NCI-H510A (cell line): ENCODE data around the gene MYLIP.
A peak's percentile ranks its signal among the peaks of the same experiment; 100 is the strongest.

ENCODE experiments used
- DNase-seq: peaks from one replicate; lab custom pipeline; 2025; lab: John Stamatoyannopoulos, UW

MYLIP gene

DNA sequence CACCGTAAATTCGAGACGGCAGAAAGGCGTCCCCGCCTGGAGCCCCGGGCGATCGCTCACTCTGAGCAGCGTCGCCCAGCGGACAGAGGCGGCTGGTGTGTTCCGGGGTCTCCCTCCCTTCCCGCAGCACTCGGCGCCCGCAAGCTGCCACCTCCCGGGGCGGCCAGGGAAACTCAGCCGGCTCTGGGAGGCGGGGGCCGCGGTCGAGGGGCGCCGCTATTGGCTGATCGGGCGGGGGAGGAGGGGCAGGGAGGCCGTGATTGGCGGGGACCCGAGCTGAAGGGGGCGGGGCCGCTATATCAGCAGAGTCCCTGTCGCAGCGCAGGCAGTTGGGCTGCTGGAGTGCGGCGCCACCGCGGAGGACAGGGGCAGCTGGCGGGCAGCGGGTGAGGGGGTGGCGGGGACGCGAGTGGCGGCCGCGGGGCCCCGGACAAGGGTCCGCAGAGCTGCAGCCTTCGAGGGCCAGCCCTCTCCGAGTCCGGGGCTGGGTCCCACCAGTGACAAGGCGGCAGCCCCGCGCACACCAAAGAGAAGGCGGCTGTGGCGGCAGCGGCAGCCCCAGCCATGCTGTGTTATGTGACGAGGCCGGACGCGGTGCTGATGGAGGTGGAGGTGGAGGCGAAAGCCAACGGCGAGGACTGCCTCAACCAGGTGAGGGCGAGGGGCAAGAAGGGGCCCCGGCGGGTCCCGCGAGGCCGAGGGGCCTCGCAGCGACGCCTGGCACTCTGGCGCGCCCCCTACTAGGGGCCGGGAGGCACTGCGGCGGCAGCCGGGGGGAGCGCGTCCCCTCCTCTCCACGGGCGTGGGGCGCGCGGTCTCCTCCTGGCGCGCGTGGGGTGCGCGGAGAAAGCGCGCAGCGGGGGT, at the start of gene MYLIP:
Gene MYLIP (plus strand): TSS at position 328 of the 864 bp plus-strand sequence. CDS start 237 bp downstream, at position 565.
- peak; percentile 89 for DNase-seq

DNA sequence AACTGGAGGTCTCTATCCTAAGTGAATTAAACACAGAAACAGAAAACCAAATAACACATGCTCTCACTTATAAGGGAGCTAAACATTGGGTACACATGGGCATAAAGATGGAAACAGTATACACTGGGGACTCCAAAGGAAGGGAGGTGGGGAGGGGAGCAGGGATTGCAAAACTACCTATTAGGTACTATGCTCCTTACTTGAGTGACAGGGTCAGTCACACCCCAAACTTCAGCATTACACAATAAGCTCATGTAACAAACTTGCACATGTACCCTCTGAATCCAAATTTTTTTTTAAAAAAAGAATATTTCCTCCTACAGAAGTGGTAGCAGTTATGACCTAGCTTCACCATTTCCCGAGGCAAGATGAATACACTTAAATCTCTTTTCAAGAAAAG, 49.5 kb upstream of the MYLIP start:
- DNase-seq: no peak

DNA sequence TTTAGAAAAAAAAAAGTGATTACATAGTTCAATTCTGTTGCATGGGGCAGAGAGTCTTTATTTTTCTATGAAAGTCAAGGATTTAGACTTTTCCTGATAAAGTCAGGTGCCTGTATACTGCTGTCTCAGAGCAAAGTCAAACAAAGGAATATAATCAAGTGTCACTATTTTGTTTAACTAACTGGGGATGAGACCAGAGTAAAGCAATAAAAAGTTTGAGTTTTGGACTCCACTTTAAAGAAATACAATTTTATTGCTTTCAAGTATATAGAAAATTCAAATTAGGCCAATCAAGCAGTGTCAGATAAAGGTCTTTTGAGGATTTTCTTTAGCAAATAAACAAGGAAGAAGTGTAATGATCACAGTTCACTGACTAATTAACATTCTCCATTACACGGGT, 48.7 kb upstream of the MYLIP start:
- DNase-seq: no peak

DNA sequence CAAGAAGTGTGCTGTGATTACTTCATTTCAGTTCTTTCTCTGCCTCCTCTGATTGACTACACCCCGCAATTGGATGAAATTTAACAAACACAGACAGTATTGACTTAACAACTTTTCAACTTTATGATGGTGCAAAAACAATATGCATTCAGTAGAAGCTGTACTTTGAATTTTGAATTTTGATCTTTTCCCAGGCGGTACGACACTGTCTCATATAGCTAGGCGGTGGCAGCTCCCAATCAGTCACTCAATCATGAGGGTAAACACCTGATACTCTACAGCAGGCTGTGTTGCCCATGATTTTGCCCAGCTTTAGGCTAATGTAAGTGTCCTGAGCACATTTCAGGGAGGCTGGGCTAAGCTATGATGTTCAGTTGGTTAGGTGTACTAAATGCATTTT, 47.6 kb upstream of the MYLIP start:
- DNase-seq: no peak

DNA sequence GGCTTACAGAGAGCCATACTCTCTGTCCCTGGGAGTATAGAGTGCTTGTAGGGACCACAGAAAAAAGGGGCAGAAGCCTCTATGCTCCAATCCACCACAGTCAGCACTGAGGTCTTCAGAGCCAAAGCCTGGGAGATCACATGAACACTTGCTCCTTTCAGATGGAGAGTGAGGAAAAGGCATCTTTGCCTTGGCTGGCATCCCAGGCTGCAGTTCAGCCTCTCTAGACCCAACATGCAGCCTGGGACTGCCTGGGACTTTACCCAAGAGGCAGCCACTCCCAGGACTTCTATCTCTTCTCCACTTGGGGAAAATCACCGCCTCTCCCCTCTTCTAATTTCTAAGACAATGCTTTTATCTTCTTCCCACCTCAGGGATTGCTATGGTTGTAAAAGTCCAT, 46.5 kb upstream of the MYLIP start:
- no peak for DNase-seq

DNA sequence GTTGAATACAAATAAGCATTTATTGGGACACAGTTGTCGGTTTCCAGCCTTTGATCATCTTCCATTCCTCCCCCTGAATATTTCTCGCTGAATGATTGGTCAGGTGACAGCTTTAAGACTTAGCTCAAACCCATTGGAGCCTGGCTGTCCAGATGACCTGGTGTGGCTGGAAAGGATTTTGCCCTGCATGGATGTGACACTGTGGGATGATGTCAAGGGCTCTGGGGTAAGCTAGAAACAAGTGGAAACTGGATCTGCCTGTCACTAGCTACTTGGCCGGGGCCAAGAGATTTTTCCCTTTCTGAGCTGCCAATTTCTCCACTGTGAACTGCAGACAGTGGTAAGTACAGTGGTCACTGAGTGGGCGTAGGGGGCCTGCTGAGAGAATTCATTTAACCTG, 41.9 kb upstream of the MYLIP start:
- DNase-seq: no peak

DNA sequence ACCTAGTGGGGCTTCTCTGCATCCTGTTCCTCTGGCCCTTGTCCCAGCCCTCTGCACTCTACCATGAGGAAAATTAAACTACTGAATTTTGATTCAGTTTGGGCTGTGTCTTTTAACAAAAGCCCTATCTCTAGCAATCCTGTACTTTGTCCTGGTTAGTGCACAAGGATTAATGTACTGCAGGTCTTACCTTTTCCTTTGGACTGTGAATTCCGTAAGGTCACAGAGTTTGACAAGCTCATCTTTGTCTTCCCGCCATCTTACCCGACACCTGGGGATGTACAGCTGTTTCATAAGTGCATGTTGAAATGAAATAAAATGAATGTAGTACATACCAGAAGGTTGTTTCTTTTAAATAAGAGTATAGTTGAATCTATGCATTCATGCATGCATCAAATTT, 41.5 kb upstream of the MYLIP start:
- no peak for DNase-seq

DNA sequence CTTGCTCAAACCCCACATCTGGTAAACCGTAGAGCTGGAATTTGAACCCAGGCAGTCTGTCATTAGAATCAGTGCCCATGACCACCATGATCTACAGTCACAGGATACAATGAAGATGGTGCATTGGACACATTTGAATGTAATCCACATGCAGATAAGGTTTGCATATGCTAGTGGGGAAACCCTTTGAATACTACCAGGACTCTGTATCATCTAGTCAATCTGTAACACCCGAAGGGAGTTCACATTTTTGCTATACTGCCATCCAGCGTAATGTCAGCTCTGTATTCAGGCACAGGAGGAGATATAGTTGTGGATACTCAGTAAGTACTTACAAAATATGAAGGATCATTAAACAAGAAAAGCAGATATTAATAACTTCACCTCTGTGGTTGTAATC, 40.5 kb upstream of the MYLIP start:
- DNase-seq: no peak

DNA sequence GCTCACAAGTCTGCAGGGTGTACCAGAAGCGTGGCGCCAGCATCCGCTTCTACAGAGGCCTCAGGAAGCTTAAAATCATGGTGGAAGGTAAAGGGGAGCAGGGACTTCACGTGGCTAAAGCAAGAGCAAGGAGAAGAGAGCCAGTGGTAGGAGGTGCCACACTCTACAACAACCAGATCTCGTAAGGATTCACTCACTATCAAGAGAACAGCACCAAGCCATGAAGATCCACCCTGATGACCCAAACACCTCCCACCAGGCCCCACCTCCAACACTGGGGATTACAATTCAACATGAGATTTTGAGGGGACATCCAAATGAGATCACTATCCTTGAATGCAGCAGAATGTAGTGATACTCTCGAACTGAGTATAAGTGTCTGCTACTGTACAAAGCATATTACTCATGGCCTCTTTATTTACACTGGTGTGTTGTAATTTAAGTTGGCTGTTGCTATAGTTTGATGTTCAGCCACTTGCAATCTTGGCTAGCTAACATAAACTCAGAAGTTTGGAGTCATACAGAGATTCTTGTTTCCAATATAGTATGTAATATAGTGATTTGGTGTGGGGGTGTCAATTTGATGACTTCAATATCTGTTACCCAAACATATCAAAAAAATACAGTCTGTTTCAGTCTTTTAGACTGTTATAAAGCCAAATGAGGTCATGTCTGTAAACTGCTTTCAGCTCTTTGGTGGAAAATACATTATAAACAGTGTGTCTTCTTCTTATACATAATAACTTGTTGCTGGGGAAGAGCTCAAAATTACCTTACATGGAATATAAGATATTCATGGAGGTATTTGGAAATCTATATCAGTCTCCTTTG, 39.4 kb upstream of the MYLIP start:
- no peak for DNase-seq

DNA sequence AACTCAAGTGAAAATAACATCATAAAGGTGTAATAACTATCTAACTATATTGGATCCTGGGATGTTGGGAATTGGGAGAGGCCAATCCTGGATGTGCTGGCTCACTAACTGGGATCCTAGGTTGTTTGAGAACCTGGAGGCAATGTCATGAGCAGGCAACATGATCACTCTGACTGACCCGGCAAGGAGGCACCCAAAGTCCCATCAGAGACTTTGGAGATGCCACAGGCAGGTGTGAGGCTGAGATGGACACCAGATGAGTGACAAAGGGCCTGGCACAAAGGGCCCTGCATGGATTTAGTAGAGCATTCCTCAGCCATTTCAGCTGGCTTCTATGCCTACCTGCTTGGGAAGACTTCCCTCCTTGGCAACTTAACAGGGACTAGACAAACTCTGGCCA, 38.4 kb upstream of the MYLIP start:
- no peak for DNase-seq

DNA sequence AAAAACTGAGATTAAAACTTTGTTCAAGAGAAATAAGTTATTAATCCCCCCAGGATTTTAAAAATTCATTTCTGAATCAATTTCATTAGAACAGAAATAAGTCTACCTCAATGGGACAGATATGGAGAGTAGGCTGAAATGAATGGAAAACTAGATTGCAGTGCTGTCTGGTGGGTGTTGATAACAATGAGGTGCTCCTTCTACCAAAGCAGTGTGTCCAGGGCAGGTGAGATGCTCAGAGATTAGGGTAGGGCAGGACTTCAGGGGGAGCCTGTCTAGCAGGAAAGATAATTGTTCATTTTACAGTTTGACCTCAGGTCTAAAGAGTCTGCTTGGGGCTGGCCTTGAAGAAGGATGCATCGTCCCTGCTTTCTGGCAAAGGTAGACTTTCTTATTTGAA, 38.0 kb upstream of the MYLIP start:
- no peak for DNase-seq

DNA sequence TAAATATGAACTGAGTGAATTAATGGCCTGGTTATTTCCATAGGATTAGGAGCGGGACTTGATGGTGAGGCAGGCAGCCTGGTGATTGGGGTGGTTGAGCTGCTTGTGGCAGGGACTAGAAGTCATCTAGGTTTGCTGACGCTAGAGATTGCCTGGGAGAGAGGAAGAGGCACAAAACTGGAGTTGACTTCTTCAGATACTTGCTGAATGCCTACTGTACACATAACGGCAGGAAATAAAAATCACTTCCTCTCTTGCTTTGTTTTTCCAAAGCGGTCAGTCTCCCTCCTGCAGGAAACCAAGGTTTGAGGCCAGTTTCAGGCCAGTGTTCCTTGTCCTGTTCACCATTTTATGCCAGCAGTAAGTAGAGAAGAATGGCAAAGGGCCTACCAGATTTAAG, 36.7 kb upstream of the MYLIP start:
- DNase-seq: no peak

DNA sequence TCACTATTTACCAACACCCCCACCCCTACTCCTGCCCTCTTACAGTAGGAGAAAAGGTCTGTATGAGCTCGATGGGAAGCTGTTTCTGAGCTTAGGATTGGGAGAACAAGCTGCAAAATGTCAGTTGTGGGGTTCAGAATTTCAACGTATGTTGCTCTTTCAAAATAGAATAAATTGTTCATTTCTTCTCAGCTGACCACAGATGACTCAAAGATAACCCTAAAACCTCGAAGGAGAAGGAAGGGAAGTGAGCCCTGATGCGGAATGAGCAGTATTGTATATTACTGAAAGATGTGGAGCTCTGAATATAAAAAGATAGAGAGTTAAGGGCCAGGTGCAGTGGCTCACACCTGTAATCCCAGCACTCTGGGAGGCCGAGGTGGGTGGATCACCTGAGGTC, 35.9 kb upstream of the MYLIP start:
- DNase-seq: no peak

DNA sequence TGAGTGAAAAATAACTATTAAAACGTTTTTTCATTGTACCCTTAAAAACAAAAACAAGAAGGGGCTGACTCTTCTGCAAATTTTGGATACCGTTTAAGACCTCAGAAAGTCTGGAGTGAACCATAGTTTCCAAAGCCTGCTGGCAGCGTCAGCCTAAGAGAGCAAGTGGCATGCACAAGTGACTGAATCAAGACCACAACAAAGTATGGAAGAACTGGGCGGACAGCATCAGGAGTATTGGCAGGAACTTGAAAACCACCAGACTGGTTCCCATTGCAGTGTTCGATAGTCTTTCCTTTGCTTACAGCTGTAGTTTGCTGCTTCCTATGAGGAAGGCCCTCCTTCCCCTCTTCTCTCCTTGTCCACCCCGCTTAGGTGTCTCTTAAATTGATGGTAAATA, 33.7 kb upstream of the MYLIP start:
- DNase-seq: no peak

DNA sequence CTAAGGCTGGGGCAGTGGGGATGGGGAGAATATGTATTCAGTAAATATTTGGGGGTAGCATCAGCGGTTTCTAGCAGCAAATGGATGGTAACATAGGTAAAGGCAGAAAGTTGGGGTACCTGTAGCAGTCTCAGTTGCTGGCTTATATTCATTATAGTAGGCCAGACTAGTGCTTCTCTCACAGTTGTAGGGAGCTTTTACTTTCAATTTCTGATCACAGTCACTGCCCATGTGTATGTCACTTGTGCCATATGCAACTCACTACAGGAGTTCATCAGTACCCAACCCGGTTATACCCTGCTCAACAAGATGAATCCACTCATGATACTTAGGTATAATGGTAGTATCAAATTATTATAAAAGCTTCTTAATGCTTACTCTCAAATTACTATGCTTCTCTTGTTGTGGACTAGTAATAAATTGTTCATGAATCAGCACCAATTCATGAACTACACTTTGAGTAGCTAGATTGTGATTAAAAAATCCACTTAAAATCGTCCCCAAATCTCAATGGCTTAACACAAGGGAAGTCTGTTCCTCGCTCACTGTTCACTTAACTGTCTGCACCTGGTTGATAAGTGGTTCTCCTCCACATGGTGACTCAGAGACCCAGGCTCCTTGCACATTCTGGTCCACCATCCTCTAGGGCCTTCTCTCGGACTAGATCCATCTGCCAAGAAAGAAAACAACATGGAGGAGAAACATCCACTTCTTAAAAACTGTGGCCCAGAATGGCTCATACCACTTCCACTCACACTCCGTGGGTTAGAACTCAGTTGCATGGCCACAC, 31.3 kb upstream of the MYLIP start:
- no peak for DNase-seq

DNA sequence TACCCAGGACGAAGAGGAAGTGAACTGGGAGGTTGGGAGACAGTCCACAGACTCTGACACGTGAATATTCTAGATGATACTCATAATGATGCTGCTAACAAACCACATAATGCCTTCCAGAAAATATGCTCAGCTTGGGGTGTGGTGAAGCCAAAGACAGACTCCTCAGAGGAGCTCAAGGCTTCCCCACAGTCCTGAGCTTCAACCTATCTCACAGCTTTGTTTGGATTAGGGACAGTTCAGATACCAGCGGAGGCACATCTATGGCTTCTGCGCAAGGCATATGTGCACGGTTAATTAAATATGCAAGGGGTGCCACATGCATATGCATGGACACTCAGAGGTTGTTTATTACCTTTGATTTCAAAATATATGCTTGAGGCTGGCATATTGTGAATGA, 30.7 kb upstream of the MYLIP start:
- DNase-seq: no peak

DNA sequence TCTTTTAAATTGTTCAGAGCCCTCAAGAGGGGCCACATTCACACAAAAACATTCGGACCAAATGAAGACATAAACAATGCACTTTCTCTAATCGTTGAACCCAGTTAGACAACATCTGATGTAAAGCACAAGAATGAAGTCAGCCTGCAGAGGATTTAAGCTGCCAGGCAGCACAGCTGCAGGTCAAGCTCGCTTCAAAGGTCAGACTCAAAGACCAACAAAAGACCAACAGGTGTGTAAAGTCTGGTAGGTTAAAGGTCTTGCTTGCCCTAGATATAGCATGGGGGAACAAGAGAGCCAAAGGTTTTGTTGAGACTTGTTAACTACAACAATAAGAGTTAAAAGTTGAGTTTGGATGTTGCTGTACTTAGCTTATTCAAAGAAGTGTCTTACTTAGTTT, 26.7 kb upstream of the MYLIP start:
- no peak for DNase-seq

DNA sequence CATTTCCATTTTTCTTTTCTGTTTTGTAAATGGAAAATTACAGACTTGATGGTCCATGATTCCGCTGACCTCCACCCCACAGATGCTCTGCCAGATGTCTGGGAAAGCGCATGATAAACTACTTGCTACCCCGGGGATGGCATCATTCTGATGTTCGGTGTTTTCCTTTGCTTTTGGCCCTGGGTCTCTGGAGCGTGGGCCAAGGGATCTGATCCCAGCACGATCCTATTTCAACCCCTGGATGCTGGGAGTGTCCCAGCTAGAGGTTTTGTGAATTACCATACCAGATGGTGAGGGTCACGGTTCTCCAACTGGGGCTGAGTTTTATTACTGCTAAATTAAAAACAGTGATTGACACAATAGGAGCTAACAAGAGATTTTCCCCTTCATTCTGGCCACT, 25.2 kb upstream of the MYLIP start:
- DNase-seq: no peak

DNA sequence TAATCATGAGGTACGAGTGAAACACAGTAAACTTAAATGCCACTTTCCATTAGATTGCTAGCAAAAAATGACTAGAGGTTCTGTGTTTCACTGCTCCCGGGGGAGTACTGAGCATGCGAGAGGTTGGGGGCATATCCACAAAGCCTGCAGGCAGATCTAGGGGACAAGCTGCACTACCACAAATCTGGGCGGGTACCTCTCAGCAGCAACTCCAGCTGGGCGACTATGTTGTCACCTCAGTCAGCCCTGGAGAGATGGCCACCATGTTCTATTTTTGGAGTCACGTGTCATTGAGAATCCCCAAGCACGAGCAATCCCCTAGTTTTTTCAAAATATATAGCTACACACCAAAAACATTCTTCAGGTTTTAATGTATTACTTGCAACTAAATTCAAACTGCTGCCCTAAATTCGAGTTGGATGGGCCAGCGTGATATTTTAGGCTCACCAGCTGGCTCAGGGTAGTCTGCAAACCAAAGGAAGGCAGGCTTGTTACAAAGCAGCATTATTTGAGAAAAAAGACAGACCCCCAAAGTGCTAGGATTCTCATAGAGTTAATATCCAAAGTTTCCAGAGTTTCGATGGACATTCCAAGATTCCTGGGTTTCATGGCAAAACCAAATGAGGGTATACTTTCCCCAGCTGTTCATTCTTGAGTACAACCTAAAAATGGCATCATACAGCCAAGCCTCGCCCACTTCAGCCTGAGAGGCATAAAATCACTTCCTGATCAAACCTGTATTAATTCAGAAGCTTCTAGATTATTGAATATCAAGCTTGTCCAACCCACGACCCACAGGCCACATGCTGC, 24.1 kb upstream of the MYLIP start:
- no peak for DNase-seq

DNA sequence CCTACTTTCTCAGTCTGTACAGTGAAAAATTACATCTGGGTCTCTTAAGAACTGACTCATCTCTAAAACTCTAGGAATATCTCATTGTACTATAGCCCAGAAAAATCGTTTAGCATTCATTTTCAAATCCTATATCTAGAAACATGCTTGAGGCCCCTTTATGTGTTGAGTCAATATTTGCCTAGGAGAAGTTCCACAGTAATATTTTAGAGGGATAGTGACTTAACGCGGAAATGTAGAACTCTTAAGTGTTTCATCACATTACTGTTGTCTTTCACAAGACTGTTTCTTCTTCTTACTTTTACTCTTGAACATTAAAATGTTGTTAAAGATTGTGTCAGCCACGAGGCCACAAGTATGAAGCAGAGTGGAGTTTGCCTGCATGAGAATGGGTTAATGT, 23.0 kb upstream of the MYLIP start:
- no peak for DNase-seq

DNA sequence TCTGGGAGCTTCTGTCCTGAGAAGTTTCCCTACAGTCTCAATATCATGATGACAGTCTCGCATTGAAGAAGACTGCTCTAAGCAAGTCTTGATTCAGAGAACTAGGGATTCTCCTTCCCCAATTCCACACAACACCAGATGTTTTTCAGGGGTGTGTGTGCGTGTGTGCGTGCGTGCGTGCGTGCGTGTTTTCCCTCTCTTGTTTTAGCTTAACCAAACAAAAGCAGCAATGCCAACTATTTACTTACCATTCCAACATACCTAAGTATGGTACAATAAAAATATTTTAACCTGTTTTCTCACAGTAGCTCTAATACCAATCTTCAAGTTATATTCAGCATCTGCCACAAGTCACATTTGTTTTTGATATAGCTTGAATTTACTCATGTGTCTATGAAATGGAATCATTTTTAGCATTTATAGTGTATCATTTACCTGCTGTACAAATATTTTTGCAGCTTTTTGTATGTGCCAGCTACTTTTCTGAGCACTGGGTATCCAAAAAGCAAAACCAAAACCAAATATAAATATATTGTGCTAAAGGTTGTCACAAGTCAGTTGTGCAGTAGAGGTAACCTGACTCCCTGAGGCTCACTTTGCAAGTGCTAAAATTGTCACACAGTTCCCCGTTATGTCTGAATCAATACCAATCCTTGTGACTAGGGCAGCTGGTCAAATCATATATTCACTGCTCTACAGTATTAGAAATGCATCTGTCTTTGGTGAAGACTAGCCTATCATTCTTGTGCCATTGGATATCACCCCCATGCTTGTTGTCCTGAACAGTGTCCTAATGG, 21.7 kb upstream of the MYLIP start:
- DNase-seq: no peak
